Lung (tissue), 12 donors: Measurements from ENCODE around the gene UNC5B. TPM values are rescaled to one million over a fixed set of nuclear protein-coding genes. Genes with fewer than 3 reads are reported as not detected.

Experiments used
- ATAC-seq: fragments of 200-7000 bp; cut with Tn5 transposase; one replicate; pipeline ENCODE4 v1.9.1; 2020; ENCODE audit warnings: moderate number of reproducible peaks; ENCODE audit not compliant: insufficient read depth, low FRiP score
- DNase-seq, 3 donors: peaks; one replicate each; pipeline ENCODE4 v3.0.0-alpha.2; 2013 to 2017
- H3K27ac ChIP-seq, 2 donors: one replicate each; pipeline ENCODE4 v1.5.1; 2013; ENCODE audit warnings: mild to moderate bottlenecking in 2 of 2, moderate library complexity in 2 of 2, control low read depth in 1 of 2, inconsistent platforms in 1 of 2, low read depth in 1 of 2, low read length in 1 of 2
- H3K27me3 ChIP-seq, 3 donors: one replicate each; pipeline ENCODE4 v1.5.1; 2013; ENCODE audit warnings: low read length in 2 of 3; ENCODE audit not compliant: control insufficient read depth in 3 of 3, insufficient read depth in 3 of 3
- H3K36me3 ChIP-seq, 4 donors: one replicate each; pipeline ENCODE4 v1.5.1; 2013; ENCODE audit warnings: low read length in 4 of 4, mild to moderate bottlenecking in 1 of 4, moderate library complexity in 1 of 4; ENCODE audit not compliant: control insufficient read depth in 4 of 4, insufficient read depth in 4 of 4
- H3K4me1 ChIP-seq, 5 donors: one replicate each; pipeline ENCODE4 v1.5.1; 2013; ENCODE audit warnings: low read length in 5 of 5, mild to moderate bottlenecking in 2 of 5, moderate library complexity in 1 of 5; ENCODE audit not compliant: control insufficient read depth in 5 of 5, insufficient read depth in 5 of 5
- H3K4me3 ChIP-seq: one replicate; pipeline ENCODE4 v1.5.1; 2013; ENCODE audit warnings: mild to moderate bottlenecking, control low read depth, moderate library complexity
- H3K9ac ChIP-seq, 2 donors: one replicate each; pipeline ENCODE4 v1.5.1; 2013; ENCODE audit warnings: low read length in 2 of 2, control low read depth in 1 of 2; ENCODE audit not compliant: insufficient read depth in 1 of 2
- H3K9me3 ChIP-seq, 4 donors: one replicate each; pipeline ENCODE4 v1.5.1; 2013; ENCODE audit warnings: low read length in 3 of 4, mild to moderate bottlenecking in 1 of 4, moderate library complexity in 1 of 4; ENCODE audit not compliant: control insufficient read depth in 4 of 4, insufficient read depth in 3 of 4
- WGBS, 2 donors: extraction: QIAGEN DNeasy Blood & Tissue Kit; methylation state at CpG; one replicate each; pipeline ENCODE4 v1.1.7; 2013; 5-methylcytosine and 5-hydroxymethylcytosine counted together
- polyA plus RNA-seq, 2 donors: library from polyadenylated mRNA; stranded (reverse); fragments of 200-250 nt; gene quantifications; one replicate each; pipeline ENCODE4 v1.2.1, GENCODE V29; 2013
- total RNA-seq, 2 donors: library from RNA; depleted of rRNA in 1 of 2; stranded (reverse); fragments of >200 nt in 1 of 2; gene quantifications; one replicate each; pipeline ENCODE4 v1.2.1, GENCODE V29; 2014 to 2021
- TF ChIP-seq, protein P1 (sequence below): IDR thresholded peaks from 2 replicates; pipeline ENCODE4 v1.5.1; 2012; ENCODE audit warnings: mild to moderate bottlenecking; ENCODE audit errors: control extremely low read depth, extremely low read depth
- donor health status: control.
- donor health status: control.
- donor health status: Bipolar disorder and iron deficiency.
- donor health status: healthy.
- donor health status: DM: yes; HTN: yes; CAD: no.

The UNC5B gene
- total and polyA plus RNA-seq, 4 donors = 4.4 to 23.8 (median 8.3) TPM

DNA sequence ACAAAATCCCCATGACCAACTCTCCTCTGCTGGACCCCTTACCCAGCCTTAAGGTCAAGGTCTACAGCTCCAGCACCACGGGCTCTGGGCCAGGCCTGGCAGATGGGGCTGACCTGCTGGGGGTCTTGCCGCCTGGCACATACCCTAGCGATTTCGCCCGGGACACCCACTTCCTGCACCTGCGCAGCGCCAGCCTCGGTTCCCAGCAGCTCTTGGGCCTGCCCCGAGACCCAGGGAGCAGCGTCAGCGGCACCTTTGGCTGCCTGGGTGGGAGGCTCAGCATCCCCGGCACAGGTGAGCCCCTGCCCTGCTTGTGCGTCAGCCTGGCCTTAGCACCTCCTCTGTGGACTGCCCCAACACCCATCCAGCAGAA, 79.1 kb downstream of the UNC5B start:
- Histone ChIP-seq H3K4me3 (no peak overlapping the region), H3K9ac (no peak overlapping the region), H3K36me3 (peaks cover 0 to 35% (median 22%) of the 10 kb centered on the region in 4 donors), H3K27me3 (no peaks in the 10 kb centered on the region), H3K4me1 (no peaks in the 10 kb centered on the region), H3K9me3 (no peaks in the 10 kb centered on the region), H3K27ac (no peak overlapping the region)
- TF ChIP-seq, protein P1, sequence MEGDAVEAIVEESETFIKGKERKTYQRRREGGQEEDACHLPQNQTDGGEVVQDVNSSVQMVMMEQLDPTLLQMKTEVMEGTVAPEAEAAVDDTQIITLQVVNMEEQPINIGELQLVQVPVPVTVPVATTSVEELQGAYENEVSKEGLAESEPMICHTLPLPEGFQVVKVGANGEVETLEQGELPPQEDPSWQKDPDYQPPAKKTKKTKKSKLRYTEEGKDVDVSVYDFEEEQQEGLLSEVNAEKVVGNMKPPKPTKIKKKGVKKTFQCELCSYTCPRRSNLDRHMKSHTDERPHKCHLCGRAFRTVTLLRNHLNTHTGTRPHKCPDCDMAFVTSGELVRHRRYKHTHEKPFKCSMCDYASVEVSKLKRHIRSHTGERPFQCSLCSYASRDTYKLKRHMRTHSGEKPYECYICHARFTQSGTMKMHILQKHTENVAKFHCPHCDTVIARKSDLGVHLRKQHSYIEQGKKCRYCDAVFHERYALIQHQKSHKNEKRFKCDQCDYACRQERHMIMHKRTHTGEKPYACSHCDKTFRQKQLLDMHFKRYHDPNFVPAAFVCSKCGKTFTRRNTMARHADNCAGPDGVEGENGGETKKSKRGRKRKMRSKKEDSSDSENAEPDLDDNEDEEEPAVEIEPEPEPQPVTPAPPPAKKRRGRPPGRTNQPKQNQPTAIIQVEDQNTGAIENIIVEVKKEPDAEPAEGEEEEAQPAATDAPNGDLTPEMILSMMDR = no peak
- WGBS, 2 donors = 89 to 95% methylated on average over 13 of the region's 13 CpGs
- ATAC-seq = no peak
- no peak for DNase-seq

DNA sequence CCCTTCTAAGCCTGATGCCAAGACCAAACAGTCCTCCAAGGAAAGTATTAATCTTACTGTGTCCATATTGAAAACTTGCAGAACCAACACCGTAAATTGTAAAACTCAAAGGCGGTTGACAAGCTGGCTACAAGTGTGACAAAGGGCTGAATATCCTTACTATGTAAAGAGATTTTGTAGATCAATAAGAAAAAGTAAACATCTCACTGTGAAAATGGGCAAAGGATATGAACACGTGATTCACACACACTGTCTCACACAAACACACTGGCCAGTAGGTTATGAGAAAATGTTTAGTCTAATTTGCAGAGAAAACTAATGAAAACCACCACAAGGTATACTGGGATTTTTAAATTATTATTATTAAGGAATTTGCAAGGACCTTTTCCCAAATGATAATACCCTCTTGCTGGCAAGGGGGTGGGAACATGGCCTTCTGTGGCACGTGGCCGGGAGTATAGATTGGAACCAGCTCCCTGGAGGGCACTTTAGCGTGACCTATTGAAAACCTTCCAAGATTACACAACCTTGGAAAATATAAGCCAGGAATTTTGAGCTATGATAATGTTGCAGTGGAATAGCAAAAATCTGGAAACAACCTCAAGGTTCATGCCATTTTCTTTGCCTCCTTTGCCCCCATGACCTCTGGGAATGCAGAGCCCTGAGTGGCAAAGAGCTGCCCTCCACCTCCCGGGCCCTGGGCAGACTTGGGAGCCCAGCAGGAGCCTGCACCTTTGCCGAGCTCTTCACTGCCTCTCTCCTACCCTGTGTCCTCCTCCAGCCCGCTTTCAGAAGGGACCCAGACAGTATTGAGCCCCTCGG, 80.5 kb downstream of the UNC5B start:
- Histone ChIP-seq H3K27ac (no peak overlapping the region), H3K27me3 (no peaks in the 10 kb centered on the region), H3K4me3 (no peak overlapping the region), H3K36me3 (peaks cover 0 to 35% (median 20%) of the 10 kb centered on the region in 4 donors), H3K4me1 (no peaks in the 10 kb centered on the region), H3K9me3 (no peaks in the 10 kb centered on the region), H3K9ac (no peak overlapping the region)
- DNase-seq (no peak), ATAC-seq (no peak)
- 79 to 89% methylated on average over 10 of the region's 10 CpGs for WGBS, 2 donors
- TF ChIP-seq, protein P1 = no peak

DNA sequence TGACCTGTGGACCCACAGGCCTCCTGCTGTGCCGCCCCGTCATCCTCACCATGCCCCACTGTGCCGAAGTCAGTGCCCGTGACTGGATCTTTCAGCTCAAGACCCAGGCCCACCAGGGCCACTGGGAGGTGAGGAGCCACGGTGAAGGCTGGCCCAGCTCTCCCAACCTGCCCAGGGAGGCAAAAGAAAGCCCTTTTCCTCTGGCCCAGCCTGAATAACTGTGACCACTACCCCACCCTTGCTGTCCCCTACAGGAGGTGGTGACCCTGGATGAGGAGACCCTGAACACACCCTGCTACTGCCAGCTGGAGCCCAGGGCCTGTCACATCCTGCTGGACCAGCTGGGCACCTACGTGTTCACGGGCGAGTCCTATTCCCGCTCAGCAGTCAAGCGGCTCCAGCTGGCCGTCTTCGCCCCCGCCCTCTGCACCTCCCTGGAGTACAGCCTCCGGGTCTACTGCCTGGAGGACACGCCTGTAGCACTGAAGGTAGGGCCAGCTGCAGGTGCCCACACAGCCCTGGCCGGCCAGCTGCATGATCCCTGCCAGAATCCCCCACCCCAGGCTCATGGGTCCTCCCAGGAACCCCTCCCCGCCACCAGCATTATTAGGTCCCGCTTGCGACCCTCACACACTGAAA, 81.2 kb downstream of the UNC5B start:
- Histone ChIP-seq H3K36me3 (peaks cover 0 to 36% (median 14%) of the 10 kb centered on the region in 4 donors), H3K4me3 (no peak overlapping the region), H3K4me1 (no peaks in the 10 kb centered on the region), H3K9me3 (peaks cover 0 to 2% (median 0%) of the 10 kb centered on the region in 4 donors), H3K9ac (no peak overlapping the region), H3K27ac (no peak overlapping the region), H3K27me3 (no peaks in the 10 kb centered on the region)
- DNase-seq (no peak), ATAC-seq (peak; percentile 29)
- TF ChIP-seq, protein P1 = no peak
- 80 to 93% methylated on average over 19 of the region's 19 CpGs for WGBS, 2 donors
